Endothelial cell of umbilical vein (primary cell): ENCODE measurements around the gene OR6B3. TPM values are rescaled to one million over a fixed set of nuclear protein-coding genes. Genes with fewer than 3 reads are reported as not detected.

Experiments used
- BruUV-seq: library from RNA; stranded (reverse); fragments of 400-500 nt; replicated peaks from 2 replicates; lab custom pipeline; 2021; lab: Mats Ljungman, UMichigan
- CTCF ChIA-PET: fragments of 300-600, 350-600 bp; sonication (Branson Sonifier 250); formaldehyde crosslinking; loops from one replicate; lab custom pipeline; 2021; ENCODE audit warnings: antibody characterized with exemption, inconsistent platforms; lab: Charles Lee
- POLR2A ChIA-PET: fragments of 300-600, 350-600 bp; sonication (Branson Sonifier 250); formaldehyde crosslinking; loops from one replicate; lab custom pipeline; 2021; ENCODE audit warnings: antibody characterized with exemption, inconsistent platforms; lab: Charles Lee
- DNase-seq: peaks from one replicate; pipeline ENCODE4 v3.0.0-alpha.2; 2011; ENCODE audit warnings: low read depth, low spot score
- FAIRE-seq: peaks from 2 replicates; lab custom pipeline; 2011; peaks lifted over from hg19 to GRCh38; lab: Jason Lieb, UNC
- H2AFZ ChIP-seq: 2 replicates; pipeline ENCODE4 v1.6.0; 2012; ENCODE audit warnings: low read depth, low read length, control low read depth, inconsistent platforms
- H3K27ac ChIP-seq: 2 replicates; pipeline ENCODE4 v1.5.1; 2011; ENCODE audit warnings: low read depth, mild to moderate bottlenecking, control low read depth, low read length, moderate library complexity; ENCODE audit not compliant: insufficient read depth
- H3K27me3 ChIP-seq, 2 experiments: 2 replicates each; pipeline versions ENCODE4 v1.6.0 to v1.6.1; 2011; ENCODE audit warnings: low read length in 2 of 2, mixed read lengths in 1 of 2; ENCODE audit not compliant: control insufficient read depth in 2 of 2, insufficient read depth in 2 of 2
- H3K36me3 ChIP-seq, 2 experiments: 2 replicates in 1 of 2; 3 replicates in 1 of 2; pipeline ENCODE4 v1.5.1; 2011; ENCODE audit warnings: low read length in 2 of 2, mild to moderate bottlenecking in 1 of 2, moderate library complexity in 1 of 2; ENCODE audit not compliant: control insufficient read depth in 2 of 2, insufficient read depth in 2 of 2; ENCODE audit errors: extremely low read depth in 1 of 2
- H3K4me1 ChIP-seq: 3 replicates; pipeline ENCODE4 v1.5.1; 2011; ENCODE audit warnings: mild to moderate bottlenecking, low read length; ENCODE audit not compliant: control insufficient read depth, insufficient read depth; ENCODE audit errors: extremely low read depth
- H3K4me2 ChIP-seq: 2 replicates; pipeline ENCODE4 v1.6.1; 2011; ENCODE audit warnings: low read length, control low read depth, mixed read lengths; ENCODE audit not compliant: insufficient read depth
- H3K4me3 ChIP-seq, 3 experiments: fragments of 200-600 bp in 1 of 3; sonication (generic), shearing (Covaris generic) in 1 of 3; replicated peaks in 1 of 3; 2 replicates each; pipeline ENCODE4 v1.5.1; 2011 to 2016; ENCODE audit warnings: control low read depth in 3 of 3, low read length in 3 of 3, mild to moderate bottlenecking in 2 of 3, inconsistent platforms in 1 of 3, low read depth in 1 of 3, moderate library complexity in 1 of 3; ENCODE audit not compliant: insufficient read depth in 1 of 3
- H3K79me2 ChIP-seq: 2 replicates; pipeline ENCODE4 v1.6.0; 2012; ENCODE audit warnings: low read length, inconsistent platforms; ENCODE audit not compliant: control insufficient read depth, insufficient read depth
- H3K9ac ChIP-seq: replicated peaks from 2 replicates; pipeline ENCODE3; 2011; ENCODE audit warnings: low read length, control low read depth; ENCODE audit not compliant: insufficient read depth; ENCODE audit errors: extremely low read depth
- H3K9me1 ChIP-seq: replicated peaks from 3 replicates; pipeline ENCODE4 v1.6.0; 2011; ENCODE audit warnings: mild to moderate bottlenecking, low read length; ENCODE audit not compliant: control insufficient read depth, insufficient read depth; ENCODE audit errors: extremely low read depth
- H3K9me3 ChIP-seq: replicated peaks from 2 replicates; pipeline ENCODE4 v1.5.1; 2012; ENCODE audit warnings: low read length, inconsistent platforms; ENCODE audit not compliant: control insufficient read depth, insufficient read depth
- H4K20me1 ChIP-seq: replicated peaks from 2 replicates; pipeline ENCODE3; 2011; ENCODE audit warnings: mild to moderate bottlenecking, low read length; ENCODE audit not compliant: control insufficient read depth, insufficient read depth; ENCODE audit errors: extremely low read depth
- CTCF ChIP-seq, 2 donors: IDR thresholded peaks; 1 replicate in 1 of 2; 2 replicates in 1 of 2; pipeline ENCODE4 v1.5.1; 2011; ENCODE audit warnings: low read length in 2 of 2, mild to moderate bottlenecking in 2 of 2, moderate library complexity in 2 of 2, control low read depth in 1 of 2, inconsistent platforms in 1 of 2, low read depth in 1 of 2; ENCODE audit not compliant: insufficient read depth in 1 of 2; ENCODE audit errors: extremely low read depth in 1 of 2
- EZH2 ChIP-seq: IDR thresholded peaks from 2 replicates; pipeline ENCODE4 v1.6.1; 2012; ENCODE audit warnings: borderline replicate concordance, low read depth, mild to moderate bottlenecking, moderate library complexity, low read length, inconsistent platforms; ENCODE audit not compliant: severe bottlenecking
- FOS ChIP-seq: IDR thresholded peaks from 2 replicates; pipeline ENCODE4 v1.6.1; 2011; ENCODE audit warnings: mild to moderate bottlenecking, low read length, moderate library complexity, borderline replicate concordance; ENCODE audit not compliant: insufficient read depth
- GATA2 ChIP-seq: IDR thresholded peaks from 2 replicates; pipeline ENCODE4 v1.7.0; 2011; ENCODE audit warnings: low read depth, mild to moderate bottlenecking, moderate library complexity, mixed read lengths, low read length; ENCODE audit not compliant: insufficient read length, insufficient read depth
- JUN ChIP-seq: IDR thresholded peaks from 2 replicates; pipeline ENCODE4 v1.6.1; 2011; ENCODE audit warnings: borderline replicate concordance, low read depth; ENCODE audit not compliant: insufficient read length, insufficient read depth
- MAX ChIP-seq: IDR thresholded peaks from 2 replicates; pipeline ENCODE4 v1.6.1; 2011; ENCODE audit not compliant: insufficient read depth, insufficient read length
- MYC ChIP-seq: IDR thresholded peaks from one replicate; pipeline ENCODE4 v1.6.1; 2011; ENCODE audit warnings: mild to moderate bottlenecking, low read depth, low read length
- POLR2A ChIP-seq: IDR thresholded peaks from 2 replicates; pipeline ENCODE4 v1.6.1; 2012; ENCODE audit warnings: low read depth, mild to moderate bottlenecking, control low read depth, low read length
- POLR2AphosphoS5 ChIP-seq: IDR thresholded peaks from 2 replicates; pipeline ENCODE4 v1.6.1; 2012; ENCODE audit warnings: low read depth, mild to moderate bottlenecking, control low read depth, low read length, moderate library complexity; ENCODE audit not compliant: insufficient read depth
- dilution Hi-C: fragments of 300-500 bp; cut with MboI; formaldehyde crosslinking; loops from one replicate; pipeline ENCODE4 v1.15.0; 2019; ENCODE audit warnings: low sequenced_read_pairs; ENCODE audit not compliant: extremely low pct_ligation_motif_present
- intact Hi-C: fragments of 100-400 bp; cut with micrococcal nuclease; formaldehyde crosslinking; loops from one replicate; pipeline ENCODE4 v1.10.0; 2022
- polyA plus RNA-seq, 4 experiments: library from polyadenylated mRNA; depleted of rRNA in 3 of 4; stranded (reverse) in 3 of 4; unstranded in 1 of 4; fragments of >200 nt; gene quantifications; 2 replicates each; pipeline versions ENCODE4 v1.2.1 to v1.2.3, GENCODE V29; 2011 to 2012; ENCODE audit warnings: missing spikeins in 1 of 4
- total RNA-seq: library from RNA; stranded (reverse); gene quantifications from 2 replicates; pipeline ENCODE4 v1.2.3, GENCODE V29; 2021

The OR6B3 gene
- total and polyA plus RNA-seq, 2 donors (not counting 3 experiments of a cell fraction or from before 2014, with no cell fraction given) = not detected

- Histone ChIP-seq H3K9ac (no peak overlapping the region), H3K9me1 (no peaks in the 10 kb centered on the region), H4K20me1 (no peaks in the 10 kb centered on the region), H3K9me3 (no peaks in the 10 kb centered on the region), H3K4me1 (no peaks in the 10 kb centered on the region), H3K4me3 (no peak overlapping the region), H3K27ac (no peak overlapping the region), H3K36me3 (no peaks in the 10 kb centered on the region), H3K79me2 (no peaks in the 10 kb centered on the region), H3K27me3 (no peaks in the 10 kb centered on the region), H3K4me2 (no peak overlapping the region), H2AFZ (no peak overlapping the region)
- POLR2A ChIA-PET = no interaction called here
- no peak for TF ChIP-seq CTCF (IDR thresholded peaks at IDR 0.05; ENCODE audit: extremely low read depth in 1 of 2, insufficient read depth in 1 of 2, low read depth in 1 of 2, low read length in 2 of 2)
- no peak for TF ChIP-seq POLR2A
- TF ChIP-seq FOS = no peak
- no peak for TF ChIP-seq POLR2AphosphoS5
- TF ChIP-seq MYC = no peak
- no peak for TF ChIP-seq MAX
- TF ChIP-seq JUN = no peak
- no peak for TF ChIP-seq GATA2
- TF ChIP-seq EZH2 = no peak
- CTCF ChIA-PET = interaction anchor here (2.1 kb wide), 1 partner anchor 9 kb away, joined by 17 read pairs; no protein-coding TSS in a partner anchor
- FAIRE-seq (no peak), DNase-seq (no peak)
- intact Hi-C loops (no loop called here), dilution Hi-C loops (no loop called here)
- no TSS peak for BruUV-seq
Observed at GRCh38 chr2:240052524-240052923, 797 bp downstream of the OR6B3 start.
